Effector memory CD4-positive, alpha-beta T cell (primary cell): ENCODE results near the gene ARPC2.
A peak's percentile ranks its signal among the peaks of the same experiment; 100 is the strongest.

Experiments
- DNase-seq, 3 donors: peaks; one replicate each; pipeline ENCODE4 v3.0.0-alpha.2; 2020
- H3K27ac ChIP-seq: 2 replicates; pipeline ENCODE4 v1.7.0; 2013; ENCODE audit warnings: mild to moderate bottlenecking, low read length, moderate library complexity; ENCODE audit not compliant: insufficient read depth, poor library complexity, severe bottlenecking
- H3K27me3 ChIP-seq: replicated peaks from 2 replicates; pipeline ENCODE4 v1.7.0; 2013; ENCODE audit warnings: mild to moderate bottlenecking, low read length; ENCODE audit not compliant: insufficient read depth, control insufficient read depth, poor library complexity, severe bottlenecking
- H3K36me3 ChIP-seq: 2 replicates; pipeline ENCODE4 v1.7.0; 2013; ENCODE audit warnings: mild to moderate bottlenecking, low read length, moderate library complexity; ENCODE audit not compliant: control insufficient read depth, insufficient read depth
- H3K4me1 ChIP-seq: 2 replicates; pipeline ENCODE4 v1.7.0; 2013; ENCODE audit warnings: low read length, mild to moderate bottlenecking; ENCODE audit not compliant: control insufficient read depth, insufficient read depth, poor library complexity, severe bottlenecking
- H3K4me3 ChIP-seq: 2 replicates; pipeline ENCODE4 v1.7.0; 2013; ENCODE audit warnings: low read length, low read depth, mild to moderate bottlenecking; ENCODE audit not compliant: insufficient read depth, poor library complexity, severe bottlenecking
- H3K9me3 ChIP-seq: 2 replicates; pipeline ENCODE4 v1.7.0; 2013; ENCODE audit warnings: mild to moderate bottlenecking, low read length, moderate library complexity; ENCODE audit not compliant: control insufficient read depth

Gene ARPC2

DNA sequence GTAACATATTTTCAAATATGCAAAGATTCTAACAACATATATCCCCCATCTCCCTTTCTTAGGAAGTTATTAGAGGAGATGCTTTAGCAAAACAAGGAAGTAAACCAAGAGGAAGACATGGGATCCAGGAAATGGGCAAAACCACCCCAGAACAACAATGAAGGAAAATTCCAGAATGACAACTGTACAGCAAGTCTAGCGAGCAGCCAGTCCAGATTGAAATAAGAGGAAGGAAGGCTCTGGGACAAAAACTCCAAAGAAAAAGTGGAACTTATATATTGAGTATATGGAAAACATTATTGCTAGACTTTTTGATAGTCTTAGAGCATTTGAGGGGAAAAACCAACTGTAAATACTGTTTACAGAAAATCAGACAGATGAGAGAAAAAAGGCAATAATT lies 2.9 kb upstream of the ARPC2 start:
- H3K36me3 ChIP-seq, result no peaks in the 10 kb centered on the region
- no peaks in the 10 kb centered on the region for H3K9me3 ChIP-seq
- no peak for DNase-seq
- H3K27me3 ChIP-seq, result no peaks in the 10 kb centered on the region
- H3K4me3 ChIP-seq, result no peak overlapping the region
- no peak overlapping the region for H3K27ac ChIP-seq
- H3K4me1 ChIP-seq, result peaks cover 7% of the 10 kb centered on the region

DNA sequence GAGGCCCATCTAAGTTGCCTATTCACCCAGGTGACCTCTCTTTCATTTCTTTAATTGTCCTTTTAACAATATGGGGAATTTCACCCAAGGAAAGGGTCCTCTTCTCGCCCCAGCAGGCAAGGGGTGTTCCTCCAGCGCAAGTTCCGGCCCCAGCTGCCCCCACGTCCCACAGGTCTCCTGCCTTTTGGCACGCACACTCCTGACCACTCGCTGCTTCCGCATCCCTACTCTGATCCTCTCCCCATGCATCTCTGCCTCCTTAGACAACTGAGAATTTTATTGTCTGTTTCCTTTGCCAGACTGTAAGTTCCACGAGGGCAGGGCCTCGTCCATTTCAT lies 684 bp upstream of the ARPC2 start:
- peak overlapping the region; percentile 99 for H3K4me3 ChIP-seq
- peak overlapping the region; percentile 99 for H3K27ac ChIP-seq
- peaks cover 28% of the 10 kb centered on the region for H3K4me1 ChIP-seq
- no peaks in the 10 kb centered on the region for H3K36me3 ChIP-seq
- no peak for DNase-seq
- no peaks in the 10 kb centered on the region for H3K9me3 ChIP-seq
- H3K27me3 ChIP-seq, result no peaks in the 10 kb centered on the region

- Histone ChIP-seq H3K4me3 (peak overlapping the region; percentile 99), H3K4me1 (peaks cover 41% of the 10 kb centered on the region), H3K27me3 (no peaks in the 10 kb centered on the region), H3K27ac (peak overlapping the region; percentile 99), H3K9me3 (no peaks in the 10 kb centered on the region), H3K36me3 (no peaks in the 10 kb centered on the region)
- DNase-seq, result peak; percentile 47 to 62 (median 52)
Observed at GRCh38 chr2:218217360-218218267, 625 bp downstream of the ARPC2 start.

DNA sequence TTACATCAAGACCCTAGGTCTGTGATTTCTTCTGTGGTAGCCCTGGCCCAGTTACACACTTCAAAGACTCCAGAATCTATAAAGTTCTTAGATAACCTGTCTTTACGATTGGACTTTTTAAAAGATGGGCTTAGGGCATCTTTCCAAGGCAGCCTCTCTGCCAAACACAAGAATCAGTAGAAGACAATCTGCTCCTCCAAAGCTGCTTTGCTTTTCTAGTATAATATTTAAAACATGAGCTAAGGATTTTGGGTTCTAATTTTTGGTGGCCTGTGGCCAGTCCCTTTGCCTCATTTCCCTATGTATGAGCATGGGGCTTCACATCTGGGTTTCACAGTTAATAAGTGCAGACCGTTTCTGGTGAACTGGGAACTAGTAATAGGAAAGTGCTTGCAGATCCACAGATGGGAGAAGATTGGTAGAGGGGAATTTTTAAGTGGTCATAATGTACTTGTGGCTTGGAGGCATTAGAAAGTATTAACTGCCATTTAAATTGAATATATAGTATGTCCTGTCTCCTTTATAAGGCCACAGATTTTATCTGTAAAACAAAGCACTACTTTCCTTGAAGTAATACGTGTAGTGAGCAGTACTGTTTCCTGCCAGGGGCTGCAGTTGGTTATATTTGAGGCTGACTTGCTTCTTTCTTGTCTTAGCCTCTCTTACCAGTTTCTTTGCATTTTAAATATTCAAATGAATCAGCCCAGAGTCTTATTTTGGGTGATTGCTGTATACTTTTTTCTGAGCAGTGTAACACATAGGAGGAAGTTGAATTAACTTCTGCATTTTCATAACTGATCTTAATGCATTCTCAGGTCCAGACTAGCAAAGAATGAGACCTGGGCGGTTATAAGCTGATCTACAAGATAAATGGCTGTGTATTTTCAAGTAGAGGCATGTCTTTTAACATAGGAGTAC lies 1.5 kb downstream of the ARPC2 start:
- Histone ChIP-seq H3K27ac (peak overlapping the region; percentile 99), H3K9me3 (no peaks in the 10 kb centered on the region), H3K4me1 (peaks cover 49% of the 10 kb centered on the region), H3K36me3 (peaks cover 4% of the 10 kb centered on the region), H3K27me3 (no peaks in the 10 kb centered on the region), H3K4me3 (peak overlapping the region; percentile 99)
- DNase-seq, result peak in 1 of 3 donors; percentile 19

GRCh38 chr2:218219934-218220333 lies 2.9 kb downstream of the ARPC2 start:
- DNase-seq, result no peak
- Histone ChIP-seq H3K4me3 (peak overlapping the region; percentile 99), H3K36me3 (peaks cover 13% of the 10 kb centered on the region), H3K4me1 (peaks cover 63% of the 10 kb centered on the region), H3K27ac (peak overlapping the region; percentile 99), H3K27me3 (no peaks in the 10 kb centered on the region), H3K9me3 (no peaks in the 10 kb centered on the region)

DNA sequence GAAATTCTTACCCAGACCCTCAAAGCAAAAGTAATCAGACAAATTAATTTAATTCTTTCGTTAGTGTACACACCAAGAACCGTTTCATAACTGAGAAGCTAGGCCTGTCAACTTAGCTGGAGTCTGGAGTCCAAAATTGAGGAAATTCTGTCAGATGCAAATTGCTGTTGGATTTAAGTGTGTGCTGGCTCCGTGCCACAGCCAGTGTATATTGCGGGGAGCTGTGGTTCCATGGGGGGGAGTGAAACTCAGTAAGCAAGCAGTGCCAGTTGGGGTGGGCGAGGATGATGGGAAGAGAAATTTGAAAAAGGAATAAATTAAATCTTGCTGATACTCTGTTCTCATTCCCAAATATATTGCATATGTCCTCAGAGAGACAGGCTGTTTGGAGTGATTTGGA lies 4.0 kb downstream of the ARPC2 start:
- no peaks in the 10 kb centered on the region for H3K9me3 ChIP-seq
- peaks cover 17% of the 10 kb centered on the region for H3K36me3 ChIP-seq
- H3K27ac ChIP-seq, result peak overlapping the region; percentile 99
- peak overlapping the region; percentile 99 for H3K4me3 ChIP-seq
- H3K4me1 ChIP-seq, result peaks cover 71% of the 10 kb centered on the region
- DNase-seq, result no peak
- H3K27me3 ChIP-seq, result no peaks in the 10 kb centered on the region

DNA sequence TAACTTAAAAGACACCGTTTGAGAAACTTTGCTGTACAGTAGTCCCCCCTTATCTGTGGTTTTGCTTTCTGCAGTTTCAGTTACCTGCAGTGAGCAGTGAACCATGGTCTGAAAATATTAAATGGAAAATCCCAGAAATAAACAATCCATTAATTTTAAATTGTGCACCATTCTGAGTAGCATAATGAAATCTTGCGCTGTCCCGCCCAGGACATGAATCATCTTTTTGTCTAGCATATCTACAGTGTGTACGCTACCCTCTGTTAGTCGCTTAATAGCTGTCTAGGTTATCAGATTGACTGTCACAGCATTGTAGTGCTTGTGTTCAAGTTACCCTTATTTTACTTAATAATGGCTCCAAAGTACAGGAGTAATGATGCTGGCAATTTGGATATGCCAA lies 6.1 kb downstream of the ARPC2 start:
- Histone ChIP-seq H3K4me1 (peaks cover 72% of the 10 kb centered on the region), H3K4me3 (peak overlapping the region; percentile 24), H3K27ac (peak overlapping the region; percentile 36), H3K36me3 (peaks cover 21% of the 10 kb centered on the region), H3K9me3 (no peaks in the 10 kb centered on the region), H3K27me3 (no peaks in the 10 kb centered on the region)
- DNase-seq, result no peak

DNA sequence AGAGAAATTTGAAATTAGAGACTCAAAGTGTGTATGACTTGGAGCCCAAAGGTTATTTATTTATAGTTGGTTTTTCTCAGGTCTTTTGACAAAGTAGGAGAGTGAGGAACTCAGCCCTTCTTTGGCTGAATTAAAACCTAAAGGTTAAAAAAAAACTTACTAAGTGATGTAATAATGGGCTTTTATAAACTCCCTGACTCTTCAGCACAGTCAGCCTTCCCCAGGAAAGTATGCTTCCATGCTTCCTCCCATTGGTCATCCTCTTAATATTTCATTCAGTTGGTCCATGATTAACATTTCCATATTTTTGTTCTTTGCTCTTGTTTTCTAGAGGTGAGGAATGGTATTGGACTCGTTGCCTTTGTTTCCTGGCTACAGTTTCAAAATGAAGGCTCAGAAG lies 7.2 kb downstream of the ARPC2 start:
- Histone ChIP-seq H3K36me3 (peaks cover 21% of the 10 kb centered on the region), H3K9me3 (no peaks in the 10 kb centered on the region), H3K4me3 (no peak overlapping the region), H3K27me3 (no peaks in the 10 kb centered on the region), H3K4me1 (peaks cover 78% of the 10 kb centered on the region), H3K27ac (peak overlapping the region; percentile 36)
- no peak for DNase-seq

- H3K4me3 ChIP-seq, result no peak overlapping the region
- peaks cover 72% of the 10 kb centered on the region for H3K4me1 ChIP-seq
- no peaks in the 10 kb centered on the region for H3K27me3 ChIP-seq
- H3K36me3 ChIP-seq, result peaks cover 35% of the 10 kb centered on the region
- no peaks in the 10 kb centered on the region for H3K9me3 ChIP-seq
- no peak for DNase-seq
- no peak overlapping the region for H3K27ac ChIP-seq
Observed at GRCh38 chr2:218226903-218227302, 9.9 kb downstream of the ARPC2 start.
